Hypothalamus (tissue), 51 donors: ENCODE measurements around the gene PEAK3.

ENCODE experiments used
- DNase-seq, 51 donors: peaks; one replicate each; lab custom pipeline; 2025; lab: John Stamatoyannopoulos, UW

Gene PEAK3

GRCh38 chr19:2228157-2229030 lies 53.6 kb downstream of the PEAK3 start:
- peak in 1 of 51 donors; percentile 10 for DNase-seq

- peak in 8 of 51 donors; percentile 6 to 29 (median 13) for DNase-seq
These were observed 54.4 kb downstream of the PEAK3 start for GRCh38 chr19:2227415-2228156.

GRCh38 chr19:2226840-2227360 lies 55.1 kb downstream of the PEAK3 start:
- DNase-seq, result no peak

GRCh38 chr19:2226051-2226839 lies 55.7 kb downstream of the PEAK3 start:
- DNase-seq, result no peak

GRCh38 chr19:2225415-2226050 lies 56.4 kb downstream of the PEAK3 start:
- no peak for DNase-seq

GRCh38 chr19:2224754-2225349 lies 57.1 kb downstream of the PEAK3 start:
- no peak for DNase-seq
